HG02610 (cell line): ENCODE data around the gene GALNT2.

ENCODE experiments used
- ATAC-seq: cut with Tn5 transposase; IDR thresholded peaks from one replicate; pipeline ENCODE4 v1.9.1; 2021; ENCODE audit warnings: mild to moderate bottlenecking, moderate library complexity; ENCODE audit not compliant: unreplicated experiment

The GALNT2 gene

DNA sequence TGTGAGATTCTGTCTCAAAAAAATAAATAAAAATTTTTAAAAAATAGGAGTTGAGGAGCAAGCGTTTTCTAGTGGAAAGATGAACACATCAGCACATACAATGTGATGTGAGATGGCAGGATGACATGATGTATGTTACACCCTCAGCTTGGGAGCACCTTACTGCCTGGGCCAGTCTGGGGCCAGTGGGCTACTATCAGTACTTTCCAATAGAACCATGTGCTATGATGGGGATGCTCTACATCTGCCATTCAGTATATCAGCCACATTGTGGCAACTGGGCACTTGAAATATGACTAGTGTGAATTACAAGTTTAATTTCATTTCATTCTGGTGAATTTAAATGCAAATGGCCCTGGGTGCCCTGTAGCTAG lies 203.1 kb downstream of the GALNT2 start:
- ATAC-seq = peak; percentile 4

DNA sequence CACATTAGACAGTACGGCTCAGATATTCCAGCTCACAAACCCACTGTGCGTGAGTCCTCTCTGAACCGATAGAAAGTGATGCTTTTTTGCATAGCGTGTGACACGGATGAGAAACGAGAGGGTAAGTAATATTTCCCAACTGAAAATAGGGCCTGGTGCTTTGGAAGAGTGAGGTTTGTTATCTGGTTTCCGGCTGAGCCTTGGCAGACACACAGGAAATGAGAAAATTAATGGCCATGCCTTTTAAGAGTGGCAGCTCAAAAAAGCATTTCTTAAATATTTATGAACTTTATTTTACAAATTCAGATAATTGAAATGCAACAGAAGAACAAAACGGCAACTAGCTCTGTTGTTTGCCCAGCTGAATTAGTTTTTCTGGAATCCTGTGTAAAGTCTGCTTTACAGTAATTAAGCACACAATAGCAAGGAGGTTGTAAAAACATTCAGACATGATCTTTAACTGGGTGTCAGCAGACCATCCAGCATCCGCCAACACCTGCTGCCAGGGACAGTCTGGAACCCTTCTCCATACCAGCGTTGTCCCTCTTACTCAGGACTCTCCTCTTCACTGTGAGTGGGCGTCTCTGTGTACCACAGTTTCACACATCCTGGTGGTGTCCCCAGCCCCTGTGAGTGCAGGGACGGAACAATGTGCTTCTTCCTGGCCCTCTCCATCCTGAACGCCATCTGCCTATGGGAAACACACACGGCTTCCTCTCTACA lies 203.7 kb downstream of the GALNT2 start:
- ATAC-seq = peak; percentile 68

GRCh38 chr1:230271300-230272035 lies 204.4 kb downstream of the GALNT2 start:
- peak; percentile 2 for ATAC-seq

GRCh38 chr1:230272557-230272956 lies 205.5 kb downstream of the GALNT2 start:
- no peak for ATAC-seq

DNA sequence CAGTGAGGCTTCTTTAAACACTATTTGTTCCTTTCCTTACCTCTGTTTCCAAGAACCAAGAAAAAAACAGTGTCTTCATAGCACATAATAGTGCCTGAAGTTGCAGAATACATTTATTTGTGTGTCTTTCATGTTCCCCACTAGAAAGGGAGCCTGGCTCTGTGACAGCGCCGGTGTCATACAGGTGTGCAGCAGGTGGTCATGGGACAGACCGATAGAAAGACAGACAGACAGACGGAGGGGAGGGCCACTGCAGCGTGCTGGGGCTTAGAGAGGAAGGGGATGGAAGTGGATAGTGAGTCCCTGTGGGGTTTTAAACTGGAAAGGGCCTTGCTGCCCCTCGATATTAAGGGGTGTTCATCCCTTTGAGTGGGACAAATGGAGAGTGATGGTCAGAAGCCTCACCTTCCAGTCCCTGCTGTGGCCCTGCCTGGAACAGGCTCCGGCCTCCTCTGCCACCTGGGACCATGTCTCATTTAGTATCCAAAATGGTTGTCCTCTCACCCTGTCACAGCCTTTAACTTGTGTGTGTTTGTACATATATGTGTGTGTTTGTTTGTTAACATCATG lies 206.2 kb downstream of the GALNT2 start:
- ATAC-seq = no peak

DNA sequence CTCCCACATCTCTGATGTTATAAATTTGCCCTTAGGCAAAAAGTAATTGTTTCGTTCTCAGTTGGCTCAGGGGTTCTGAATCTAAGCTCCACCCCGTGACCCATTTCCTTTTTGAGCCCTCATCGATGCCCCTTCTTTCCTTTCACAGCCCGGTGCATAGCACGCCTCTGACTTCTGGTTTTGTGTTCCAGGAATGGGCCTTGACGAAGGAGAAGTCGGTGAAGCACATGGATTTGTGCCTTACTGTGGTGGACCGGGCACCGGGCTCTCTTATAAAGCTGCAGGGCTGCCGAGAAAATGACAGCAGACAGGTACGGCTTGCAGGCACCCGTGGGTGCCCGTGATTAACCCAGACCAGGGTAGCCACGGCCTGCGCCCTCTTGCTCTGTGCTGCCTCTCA lies 207.2 kb downstream of the GALNT2 start:
- no peak for ATAC-seq

- ATAC-seq = no peak
These were observed 209.4 kb downstream of the GALNT2 start for GRCh38 chr1:230276401-230276800.

GRCh38 chr1:230277201-230278025 lies 210.4 kb downstream of the GALNT2 start:
- ATAC-seq = peak; percentile 32

- no peak for ATAC-seq
These were observed 211.3 kb downstream of the GALNT2 start for GRCh38 chr1:230278376-230278775.

DNA sequence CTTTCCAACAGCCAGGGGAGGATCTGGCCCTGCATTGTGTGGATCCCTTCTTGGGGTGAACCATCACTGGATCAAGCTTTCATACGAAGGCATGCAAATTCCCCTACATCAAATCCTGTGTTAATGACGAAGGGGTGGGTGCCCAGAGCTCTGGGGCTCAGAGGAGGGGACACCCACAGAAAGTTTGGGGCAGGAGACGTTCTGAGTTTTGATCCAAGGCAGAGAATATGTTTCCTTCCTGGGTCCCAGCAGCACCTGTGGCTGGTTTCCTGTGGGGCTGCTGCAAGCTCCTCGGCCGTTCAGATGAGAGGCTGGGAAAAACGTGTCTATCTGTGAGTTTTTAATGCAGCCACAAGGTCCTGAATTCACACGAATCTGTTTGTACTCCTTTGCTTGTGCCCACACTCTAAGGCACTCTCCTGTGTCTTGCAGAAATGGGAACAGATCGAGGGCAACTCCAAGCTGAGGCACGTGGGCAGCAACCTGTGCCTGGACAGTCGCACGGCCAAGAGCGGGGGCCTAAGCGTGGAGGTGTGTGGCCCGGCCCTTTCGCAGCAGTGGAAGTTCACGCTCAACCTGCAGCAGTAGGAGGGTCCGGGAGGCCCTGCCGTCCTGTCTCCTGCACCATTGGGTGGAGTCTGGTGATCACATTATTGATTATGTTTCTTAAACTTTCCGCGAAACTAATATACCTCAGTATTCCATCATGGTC lies 212.0 kb downstream of the GALNT2 start:
- ATAC-seq = no peak

- no peak for ATAC-seq
These were observed 212.5 kb downstream of the GALNT2 start for GRCh38 chr1:230279583-230279945.

DNA sequence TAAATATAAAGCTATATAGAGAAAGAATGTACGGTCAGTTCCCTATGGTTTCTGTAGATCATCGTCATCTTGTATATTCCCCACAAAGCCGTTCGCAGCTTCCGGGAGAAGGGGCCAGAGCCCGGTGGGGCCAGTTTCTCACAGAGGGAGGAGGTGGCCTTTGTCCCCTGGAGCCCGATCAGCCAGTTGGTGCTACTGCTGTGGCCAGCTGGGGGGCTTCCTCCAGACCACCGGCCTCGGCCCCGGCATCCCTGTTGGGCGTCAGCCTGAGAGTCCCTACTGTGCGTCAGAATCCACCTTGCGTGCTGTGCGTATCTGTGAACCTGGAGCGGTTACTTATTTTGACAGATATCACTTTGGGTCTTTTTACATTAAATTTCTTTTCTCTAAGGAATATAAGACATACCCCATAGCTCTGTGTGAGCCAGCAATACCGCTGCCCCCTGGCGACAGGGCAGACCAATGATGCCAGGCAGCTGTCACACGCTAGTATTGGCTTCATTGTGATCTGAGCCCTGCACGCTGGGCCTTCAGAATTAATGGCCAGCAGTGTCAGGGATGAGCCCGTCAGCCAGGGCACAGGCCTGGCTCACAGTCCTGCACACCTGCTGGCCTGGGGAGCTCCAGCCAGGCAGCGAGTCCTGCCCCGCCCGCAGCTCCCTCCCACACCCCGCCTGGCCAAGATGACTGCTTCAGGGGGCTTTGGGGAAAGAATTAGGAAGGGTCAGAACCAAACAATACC lies 213.2 kb downstream of the GALNT2 start:
- ATAC-seq = no peak

DNA sequence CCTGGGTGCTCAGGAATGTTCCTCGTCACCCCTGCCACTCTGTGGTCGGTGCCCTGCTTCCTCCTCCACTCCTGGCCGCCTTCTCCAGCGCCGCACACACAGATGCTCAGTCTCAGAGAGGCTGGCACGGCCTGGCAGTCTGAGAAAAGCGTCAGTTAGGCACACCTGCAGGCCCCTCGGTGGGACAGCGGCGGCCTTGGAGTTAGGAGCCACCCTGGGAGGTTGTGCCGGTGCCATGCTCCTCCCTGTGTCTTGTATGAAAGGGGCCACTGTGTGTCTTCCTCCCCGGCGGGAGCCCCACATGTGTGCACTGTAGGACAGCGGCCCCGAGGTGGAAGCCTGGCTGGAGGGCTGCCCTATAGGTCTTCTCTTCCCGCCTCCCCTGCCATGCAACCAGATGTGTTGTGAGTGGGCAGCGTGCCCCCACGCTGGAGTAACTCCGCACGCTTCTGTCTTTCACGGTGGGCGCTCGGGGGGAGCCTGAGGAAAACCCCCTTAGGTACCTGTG lies 213.9 kb downstream of the GALNT2 start:
- ATAC-seq = no peak

- no peak for ATAC-seq
These were observed 214.5 kb downstream of the GALNT2 start for GRCh38 chr1:230281556-230281955.

- ATAC-seq = no peak
These were observed 215.1 kb downstream of the GALNT2 start for GRCh38 chr1:230282157-230282556.

- ATAC-seq = no peak
These were observed 216.6 kb downstream of the GALNT2 start for GRCh38 chr1:230283678-230284077.

DNA sequence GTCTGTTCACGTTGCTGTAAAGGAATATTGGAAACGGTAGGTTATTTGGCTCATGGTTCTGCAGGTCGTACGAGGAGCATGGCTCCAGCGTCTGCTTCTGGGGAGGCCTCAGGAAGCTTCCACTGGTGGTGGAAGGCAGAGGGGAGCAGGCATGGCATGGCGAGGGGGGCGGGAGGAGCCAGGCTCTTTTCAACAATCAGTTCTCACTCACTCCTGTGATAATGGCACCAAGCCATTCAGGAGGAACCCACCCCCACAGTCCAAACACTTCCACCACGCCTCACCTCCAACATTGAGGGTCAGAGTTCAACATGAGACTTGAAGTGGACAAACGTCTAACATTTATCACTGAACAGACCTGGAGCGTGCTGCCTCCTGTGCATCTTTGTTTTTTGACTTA lies 217.9 kb downstream of the GALNT2 start:
- ATAC-seq = no peak

GRCh38 chr1:230285351-230285750 lies 218.3 kb downstream of the GALNT2 start:
- no peak for ATAC-seq

- no peak for ATAC-seq
These were observed 219.3 kb downstream of the GALNT2 start for GRCh38 chr1:230286166-230286889.
